MM.1S (cell line): Measurements from ENCODE around the gene PDCD2L.

ENCODE experiments used
- CTCF ChIP-seq: fragments of 300-600 bp; sonication (generic); IDR thresholded peaks from 2 replicates; pipeline ENCODE4 v1.5.1; 2016; ENCODE audit warnings: antibody characterized with exemption, low read length, mixed read lengths
- EZH2 ChIP-seq: fragments of 300-600 bp; sonication (generic); optimal IDR thresholded peaks from 2 replicates; pipeline ENCODE3; 2017; ENCODE audit warnings: low read depth, mild to moderate bottlenecking, antibody characterized with exemption, low read length, mixed read lengths
- EZH2phosphoT487 ChIP-seq: fragments of 300-600 bp; sonication (generic); IDR thresholded peaks from 2 replicates; pipeline ENCODE4 v1.6.1; 2018; ENCODE audit warnings: antibody characterized with exemption, low read length

GRCh38 chr19:34370983-34371382, 33.2 kb upstream of the PDCD2L start:
- TF ChIP-seq EZH2 (no peak), CTCF (no peak), EZH2phosphoT487 (no peak)
